ENCODE measurements around the gene RCAN1.

The RCAN1 gene

DNA sequence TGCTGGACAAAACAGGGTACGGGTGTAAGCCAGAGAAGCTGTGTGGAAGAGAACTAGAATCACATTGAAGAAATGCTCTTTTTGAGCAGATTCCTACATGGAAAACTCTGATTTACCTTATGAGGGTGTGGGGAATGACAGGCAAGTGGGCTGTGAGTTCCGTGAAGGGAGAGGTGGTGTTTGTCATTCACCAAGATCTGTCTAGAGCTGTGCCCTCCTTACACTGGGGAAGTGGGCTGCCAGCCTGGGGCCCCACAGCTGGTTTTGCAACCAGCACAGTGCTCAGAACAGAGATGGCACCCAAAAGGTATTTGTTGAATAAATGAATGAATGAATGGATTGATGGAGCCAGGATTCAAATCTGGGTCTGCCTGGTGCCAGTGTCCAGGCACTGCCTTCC, 10.4 kb downstream of the RCAN1 start:
- ChIA-PET CTCF (interaction anchor here (2.0 to 6.9 kb wide), 6 partner anchors 10 to 96 kb away, joined by 12 to 336 read pairs (median 88); partner anchors contain the start of genes KCNE1 and RCAN1), POLR2A (no interaction called here)
- no peak for DNase-seq (ENCODE audit: low read depth, low spot score)
- H3K4me3 ChIP-seq (ENCODE audit: low read depth, low read length), result no peak overlapping the region
- TF ChIP-seq, protein P1, sequence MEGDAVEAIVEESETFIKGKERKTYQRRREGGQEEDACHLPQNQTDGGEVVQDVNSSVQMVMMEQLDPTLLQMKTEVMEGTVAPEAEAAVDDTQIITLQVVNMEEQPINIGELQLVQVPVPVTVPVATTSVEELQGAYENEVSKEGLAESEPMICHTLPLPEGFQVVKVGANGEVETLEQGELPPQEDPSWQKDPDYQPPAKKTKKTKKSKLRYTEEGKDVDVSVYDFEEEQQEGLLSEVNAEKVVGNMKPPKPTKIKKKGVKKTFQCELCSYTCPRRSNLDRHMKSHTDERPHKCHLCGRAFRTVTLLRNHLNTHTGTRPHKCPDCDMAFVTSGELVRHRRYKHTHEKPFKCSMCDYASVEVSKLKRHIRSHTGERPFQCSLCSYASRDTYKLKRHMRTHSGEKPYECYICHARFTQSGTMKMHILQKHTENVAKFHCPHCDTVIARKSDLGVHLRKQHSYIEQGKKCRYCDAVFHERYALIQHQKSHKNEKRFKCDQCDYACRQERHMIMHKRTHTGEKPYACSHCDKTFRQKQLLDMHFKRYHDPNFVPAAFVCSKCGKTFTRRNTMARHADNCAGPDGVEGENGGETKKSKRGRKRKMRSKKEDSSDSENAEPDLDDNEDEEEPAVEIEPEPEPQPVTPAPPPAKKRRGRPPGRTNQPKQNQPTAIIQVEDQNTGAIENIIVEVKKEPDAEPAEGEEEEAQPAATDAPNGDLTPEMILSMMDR (IDR thresholded peaks at IDR 0.05; ENCODE audit: insufficient read depth, low read length, missing control alignments), result no peak

DNA sequence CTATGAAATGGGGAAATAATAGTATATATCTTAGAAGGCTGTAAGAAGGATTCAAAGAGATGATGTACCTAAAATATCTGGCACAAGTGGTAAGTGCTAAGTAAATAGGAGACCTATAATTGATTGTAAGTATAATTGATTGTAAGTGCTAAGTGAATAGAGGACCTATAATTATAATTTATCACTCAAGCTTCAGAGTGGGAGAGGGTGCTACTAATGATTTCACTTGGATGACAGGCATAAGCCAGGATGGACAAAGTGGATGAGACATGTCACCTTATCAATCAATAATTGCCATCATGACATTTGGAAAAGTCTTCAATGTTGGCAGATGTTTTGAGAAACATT, 11.2 kb downstream of the RCAN1 start:
- DNase-seq (ENCODE audit: low read depth, low spot score), result no peak
- POLR2A ChIA-PET, result interaction anchor here (1.1 to 2.2 kb wide), 4 partner anchors 77 to 93 kb away, joined by 3 to 10 read pairs (median 5); no protein-coding TSS in a partner anchor
- TF ChIP-seq, protein P1 (IDR thresholded peaks at IDR 0.05; ENCODE audit: insufficient read depth, low read length, missing control alignments), result no peak

DNA sequence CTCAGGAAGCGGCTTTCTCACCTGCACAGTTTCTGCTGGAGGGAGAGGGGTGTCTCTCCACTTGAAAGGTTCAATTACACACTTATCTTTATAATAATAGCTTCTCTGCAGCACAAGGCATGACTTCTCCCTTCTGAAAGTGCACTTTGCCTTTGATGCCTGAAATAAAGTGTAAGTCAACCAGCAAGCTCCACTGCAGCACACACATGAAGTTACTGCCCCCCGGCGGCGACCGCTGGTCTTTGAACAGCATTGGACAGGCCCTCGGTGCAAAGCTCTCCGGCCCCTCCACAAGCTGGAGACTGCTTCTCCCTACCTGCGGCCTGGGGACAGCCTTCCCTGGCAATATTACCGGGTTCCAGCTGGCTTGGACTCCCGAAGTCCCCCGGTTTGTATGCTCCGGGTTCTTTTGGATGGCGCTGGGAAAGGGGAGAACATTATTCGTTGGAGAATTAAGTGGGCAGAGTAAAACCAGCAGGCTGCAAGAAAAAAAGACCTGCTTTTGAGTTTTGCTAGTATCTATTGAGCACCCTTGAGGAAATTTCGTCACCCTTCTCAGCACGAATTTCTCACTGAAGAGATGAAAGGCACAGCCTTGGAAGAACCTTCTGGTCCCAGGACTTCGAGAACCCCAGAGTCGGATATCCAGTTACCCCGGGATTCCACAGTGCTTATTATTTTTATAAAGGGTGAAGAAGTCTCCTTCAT, 11.8 kb downstream of the RCAN1 start:
- no peak for DNase-seq (ENCODE audit: low read depth, low spot score)
- TF ChIP-seq, protein P1 (IDR thresholded peaks at IDR 0.05; ENCODE audit: insufficient read depth, low read length, missing control alignments), result peak; percentile 89
- ChIA-PET CTCF (interaction anchor here (0.6 to 6.9 kb wide), 38 partner anchors 10 to 1337 kb away, joined by 3 to 336 read pairs (median 4); partner anchors contain the start of genes KCNE1 and RCAN1), POLR2A (interaction anchor here (0.8 to 2.2 kb wide), 6 partner anchors 24 to 92 kb away, joined by 3 to 10 read pairs (median 4); no protein-coding TSS in a partner anchor)
- no peak overlapping the region for H3K4me3 ChIP-seq (ENCODE audit: low read depth, low read length)

More for the DNA sequence above, 11.2 kb downstream of the RCAN1 start:
- CTCF ChIA-PET, result interaction anchor here (0.6 to 6.9 kb wide), 32 partner anchors 11 to 1337 kb away, joined by 3 to 336 read pairs (median 6); partner anchors contain the start of genes KCNE1 and RCAN1
- no peak overlapping the region for H3K4me3 ChIP-seq (ENCODE audit: low read depth, low read length)

DNA sequence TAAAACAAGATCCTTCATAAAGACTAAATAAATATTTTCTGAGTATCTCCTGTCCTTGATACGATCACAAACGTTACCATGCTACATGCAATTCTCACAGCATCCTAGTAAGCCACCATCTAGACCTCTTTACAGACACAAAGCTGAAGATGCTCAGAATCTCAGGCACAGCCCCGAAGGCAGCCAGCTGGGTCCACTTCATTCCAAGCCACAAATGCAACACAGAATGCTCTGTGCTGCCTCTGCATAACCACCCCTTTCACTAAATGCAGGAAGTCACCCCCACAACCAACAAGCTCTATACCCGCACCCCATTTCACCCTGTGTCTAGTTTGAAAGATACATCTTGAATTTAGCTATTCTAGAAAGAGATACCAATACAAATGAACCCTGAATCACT, 12.9 kb downstream of the RCAN1 start:
- DNase-seq (ENCODE audit: low read depth, low spot score), result no peak
- ChIA-PET CTCF (interaction anchor here (0.9 to 6.9 kb wide), 24 partner anchors 9 to 248 kb away, joined by 3 to 336 read pairs (median 10); partner anchors contain the start of genes KCNE1 and RCAN1), POLR2A (interaction anchor here (1.1 to 2.2 kb wide), 4 partner anchors 76 to 91 kb away, joined by 4 to 10 read pairs (median 5); no protein-coding TSS in a partner anchor)
- TF ChIP-seq, protein P1 (IDR thresholded peaks at IDR 0.05; ENCODE audit: insufficient read depth, low read length, missing control alignments), result no peak
- no peak overlapping the region for H3K4me3 ChIP-seq (ENCODE audit: low read depth, low read length)

DNA sequence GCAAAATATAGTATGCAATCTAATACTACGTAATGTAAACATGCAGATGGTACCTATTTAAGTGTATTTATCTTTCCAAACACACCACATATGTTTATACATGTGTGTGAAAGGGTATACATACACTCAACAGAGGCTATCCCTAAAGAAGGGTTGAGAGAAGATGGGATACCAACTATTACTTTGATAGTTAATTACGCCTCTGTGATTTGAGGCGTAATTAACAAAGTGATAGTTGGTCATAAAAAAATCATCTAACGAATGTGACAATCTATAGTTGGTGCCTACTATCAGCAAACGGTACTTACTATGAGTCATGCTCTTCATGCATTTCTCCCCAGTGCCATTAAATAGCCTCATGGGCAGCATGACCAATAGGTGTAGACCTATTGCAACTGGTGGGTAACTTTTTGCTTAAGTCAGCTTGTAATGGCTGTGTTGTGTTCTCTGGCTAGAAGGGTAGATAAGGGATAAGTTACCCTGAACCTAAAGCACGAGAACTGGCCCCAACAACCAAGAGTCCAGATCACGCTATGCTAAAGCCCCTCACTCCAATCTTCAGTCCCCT, 15.3 kb downstream of the RCAN1 start:
- CTCF ChIA-PET, result interaction anchor here (1.6 to 6.9 kb wide), 2 partner anchors 17 to 91 kb away, joined by 10 to 336 read pairs; partner anchors contain the start of gene KCNE1
- H3K4me3 ChIP-seq (ENCODE audit: low read depth, low read length), result no peak overlapping the region
- TF ChIP-seq, protein P1 (IDR thresholded peaks at IDR 0.05; ENCODE audit: insufficient read depth, low read length, missing control alignments), result no peak
- no peak for DNase-seq (ENCODE audit: low read depth, low spot score)
- POLR2A ChIA-PET, result interaction anchor here (1.1 kb wide), 1 partner anchor 73 kb away, joined by 3 read pairs; no protein-coding TSS in a partner anchor

Data from AG04449 (cell line).